ENCODE results near the gene RAD51B.

Gene RAD51B

DNA sequence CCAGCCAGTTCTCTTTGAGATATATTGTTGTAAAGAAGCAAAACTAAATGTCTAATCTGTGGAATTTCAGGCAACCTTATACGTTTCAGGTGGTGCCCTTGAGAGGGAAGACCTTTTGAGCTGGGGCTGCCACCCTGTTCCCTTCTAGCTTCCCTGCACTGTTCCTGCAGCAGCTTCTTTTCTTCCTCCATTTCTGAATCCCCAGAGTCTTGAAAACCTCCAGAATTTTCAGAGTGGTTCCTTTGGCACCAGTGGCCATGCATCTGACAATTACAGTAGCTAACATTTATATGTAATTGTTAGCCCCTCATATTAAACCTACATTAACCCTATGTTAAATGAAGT, 702.0 kb downstream of the RAD51B start:
- no peak overlapping the region for H3K4me3 ChIP-seq (ENCODE audit: severe bottlenecking)

DNA sequence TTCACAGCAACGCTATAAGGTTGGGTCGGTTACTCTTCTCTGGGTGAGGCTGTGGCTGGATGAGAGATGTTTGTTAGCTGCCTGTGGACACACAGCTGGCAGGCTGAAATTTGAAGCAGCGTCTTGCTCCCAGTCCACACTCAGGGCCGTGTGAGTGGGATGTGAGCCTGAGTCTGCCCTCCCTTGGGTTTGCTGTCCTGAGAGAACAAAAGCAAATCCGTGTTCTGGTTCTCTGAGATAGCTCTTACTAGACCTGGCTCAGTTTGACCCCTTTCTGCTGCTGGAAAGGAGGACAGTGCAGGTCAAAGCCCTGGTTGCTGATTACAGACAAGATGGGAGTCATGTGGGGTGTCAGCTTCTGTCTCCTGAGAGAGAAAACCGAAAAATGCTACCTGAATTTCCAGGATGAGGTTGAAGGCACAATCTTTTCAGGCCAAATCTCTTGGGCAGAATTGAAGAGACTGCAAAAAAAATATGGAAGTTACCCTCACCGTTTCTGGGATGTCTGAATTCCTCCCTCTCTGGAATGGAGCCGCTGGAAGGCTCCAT, 702.5 kb downstream of the RAD51B start:
- Histone ChIP-seq H3K4me3 (ENCODE audit: severe bottlenecking) (no peak overlapping the region), H3K36me3 (ENCODE audit: low read depth) (no peaks in the 10 kb centered on the region), H3K27ac (ENCODE audit: poor library complexity, severe bottlenecking) (peak overlapping the region; percentile 95), H3K4me1 (ENCODE audit: insufficient read depth, poor library complexity, severe bottlenecking) (peaks cover 35% of the 10 kb centered on the region), H3K9me3 (ENCODE audit: severe bottlenecking) (no peaks in the 10 kb centered on the region), H3K27me3 (ENCODE audit: insufficient read depth, poor library complexity, severe bottlenecking) (no peaks in the 10 kb centered on the region)
- no peak for ATAC-seq (ENCODE audit: low read depth)
- TF ChIP-seq, protein P1, sequence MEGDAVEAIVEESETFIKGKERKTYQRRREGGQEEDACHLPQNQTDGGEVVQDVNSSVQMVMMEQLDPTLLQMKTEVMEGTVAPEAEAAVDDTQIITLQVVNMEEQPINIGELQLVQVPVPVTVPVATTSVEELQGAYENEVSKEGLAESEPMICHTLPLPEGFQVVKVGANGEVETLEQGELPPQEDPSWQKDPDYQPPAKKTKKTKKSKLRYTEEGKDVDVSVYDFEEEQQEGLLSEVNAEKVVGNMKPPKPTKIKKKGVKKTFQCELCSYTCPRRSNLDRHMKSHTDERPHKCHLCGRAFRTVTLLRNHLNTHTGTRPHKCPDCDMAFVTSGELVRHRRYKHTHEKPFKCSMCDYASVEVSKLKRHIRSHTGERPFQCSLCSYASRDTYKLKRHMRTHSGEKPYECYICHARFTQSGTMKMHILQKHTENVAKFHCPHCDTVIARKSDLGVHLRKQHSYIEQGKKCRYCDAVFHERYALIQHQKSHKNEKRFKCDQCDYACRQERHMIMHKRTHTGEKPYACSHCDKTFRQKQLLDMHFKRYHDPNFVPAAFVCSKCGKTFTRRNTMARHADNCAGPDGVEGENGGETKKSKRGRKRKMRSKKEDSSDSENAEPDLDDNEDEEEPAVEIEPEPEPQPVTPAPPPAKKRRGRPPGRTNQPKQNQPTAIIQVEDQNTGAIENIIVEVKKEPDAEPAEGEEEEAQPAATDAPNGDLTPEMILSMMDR (IDR thresholded peaks at IDR 0.05; ENCODE audit: poor library complexity, severe bottlenecking), result no peak
- no peak for DNase-seq (ENCODE audit: low spot score)

More for the DNA sequence above, 702.0 kb downstream of the RAD51B start:
- H3K27me3 ChIP-seq (ENCODE audit: insufficient read depth, poor library complexity, severe bottlenecking), result no peaks in the 10 kb centered on the region
- DNase-seq (ENCODE audit: low spot score) (no peak), ATAC-seq (ENCODE audit: low read depth) (no peak)
- TF ChIP-seq, protein P1 (IDR thresholded peaks at IDR 0.05; ENCODE audit: poor library complexity, severe bottlenecking), result no peak
- H3K27ac ChIP-seq (ENCODE audit: poor library complexity, severe bottlenecking), result peak overlapping the region; percentile 95
- no peaks in the 10 kb centered on the region for H3K36me3 ChIP-seq (ENCODE audit: low read depth)
- H3K9me3 ChIP-seq (ENCODE audit: severe bottlenecking), result no peaks in the 10 kb centered on the region
- peaks cover 30% of the 10 kb centered on the region for H3K4me1 ChIP-seq (ENCODE audit: insufficient read depth, poor library complexity, severe bottlenecking)

DNA sequence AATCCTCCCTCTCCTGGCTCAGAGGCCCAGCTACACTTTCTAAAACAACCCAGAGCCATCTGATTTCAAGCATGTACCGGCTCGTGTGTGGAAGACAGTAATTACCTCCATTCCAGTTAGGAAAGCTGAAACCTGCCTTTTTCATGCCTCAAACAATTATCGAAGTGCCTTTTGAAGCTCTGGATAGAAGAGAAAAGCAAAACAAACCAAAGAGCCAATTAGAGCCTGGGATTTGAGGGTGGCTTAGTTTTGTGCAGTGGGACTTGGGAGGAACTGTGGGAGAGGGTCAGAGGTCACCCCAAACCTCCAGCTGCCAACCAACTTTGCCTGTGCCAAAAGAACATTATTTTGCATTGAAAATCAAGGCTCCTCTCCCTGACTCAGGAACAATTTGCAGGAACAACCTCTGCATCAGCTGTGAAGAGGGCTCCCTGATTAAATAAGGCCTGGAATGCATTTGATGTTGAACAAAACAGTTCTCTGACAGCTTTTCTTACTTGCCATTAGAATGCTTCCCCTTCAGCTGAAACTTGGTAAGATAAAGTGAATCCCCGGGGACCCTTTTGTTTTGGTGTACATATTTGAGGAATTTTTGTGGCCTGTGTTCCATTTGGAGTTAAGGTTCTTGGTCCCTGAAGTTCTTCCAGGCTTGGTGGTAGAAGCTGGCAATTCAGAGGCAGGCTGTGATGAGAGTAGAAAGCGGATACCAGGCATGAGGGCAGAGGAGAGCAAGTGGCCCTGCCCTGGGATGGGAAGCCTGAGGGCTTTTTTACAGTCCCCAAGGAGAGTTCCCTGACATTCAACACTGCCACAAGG, 703.1 kb downstream of the RAD51B start:
- Histone ChIP-seq H3K9me3 (ENCODE audit: severe bottlenecking) (no peaks in the 10 kb centered on the region), H3K36me3 (ENCODE audit: low read depth) (no peaks in the 10 kb centered on the region), H3K27me3 (ENCODE audit: insufficient read depth, poor library complexity, severe bottlenecking) (no peaks in the 10 kb centered on the region), H3K4me1 (ENCODE audit: insufficient read depth, poor library complexity, severe bottlenecking) (peaks cover 42% of the 10 kb centered on the region), H3K27ac (ENCODE audit: poor library complexity, severe bottlenecking) (peak overlapping the region; percentile 95), H3K4me3 (ENCODE audit: severe bottlenecking) (no peak overlapping the region)
- ATAC-seq (ENCODE audit: low read depth) (no peak), DNase-seq (ENCODE audit: low spot score) (no peak)
- TF ChIP-seq, protein P1 (IDR thresholded peaks at IDR 0.05; ENCODE audit: poor library complexity, severe bottlenecking), result no peak

DNA sequence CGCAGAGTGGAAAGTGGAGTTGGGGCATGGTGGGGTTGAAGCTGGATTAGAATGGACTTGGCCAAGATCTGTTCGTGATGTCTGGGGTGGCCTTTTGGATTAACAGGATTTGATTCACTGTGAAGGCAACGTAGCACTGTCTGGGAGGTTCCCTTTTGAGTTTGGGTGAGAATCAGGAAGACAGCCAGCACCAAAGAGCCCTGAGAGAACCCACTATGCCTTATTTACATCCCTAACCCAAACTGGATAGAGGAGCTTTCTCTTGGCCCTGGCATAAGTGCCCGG, 703.7 kb downstream of the RAD51B start:
- H3K4me1 ChIP-seq (ENCODE audit: insufficient read depth, poor library complexity, severe bottlenecking), result peaks cover 44% of the 10 kb centered on the region

More for the DNA sequence above, 703.7 kb downstream of the RAD51B start:
- TF ChIP-seq, protein P1 (IDR thresholded peaks at IDR 0.05; ENCODE audit: poor library complexity, severe bottlenecking), result no peak
- no peak for ATAC-seq (ENCODE audit: low read depth)
- H3K36me3 ChIP-seq (ENCODE audit: low read depth), result no peaks in the 10 kb centered on the region
- H3K4me3 ChIP-seq (ENCODE audit: severe bottlenecking), result no peak overlapping the region
- H3K27me3 ChIP-seq (ENCODE audit: insufficient read depth, poor library complexity, severe bottlenecking), result no peaks in the 10 kb centered on the region
- peak overlapping the region; percentile 95 for H3K27ac ChIP-seq (ENCODE audit: poor library complexity, severe bottlenecking)
- no peak for DNase-seq (ENCODE audit: low spot score)
- no peaks in the 10 kb centered on the region for H3K9me3 ChIP-seq (ENCODE audit: severe bottlenecking)

Measured in RWPE2 (cell line).